Measurements from ENCODE around the gene MPP1.

GRCh38 chrX:154738011-154738738, 67.1 kb downstream of the MPP1 start:
- TF ChIP-seq, protein P1, sequence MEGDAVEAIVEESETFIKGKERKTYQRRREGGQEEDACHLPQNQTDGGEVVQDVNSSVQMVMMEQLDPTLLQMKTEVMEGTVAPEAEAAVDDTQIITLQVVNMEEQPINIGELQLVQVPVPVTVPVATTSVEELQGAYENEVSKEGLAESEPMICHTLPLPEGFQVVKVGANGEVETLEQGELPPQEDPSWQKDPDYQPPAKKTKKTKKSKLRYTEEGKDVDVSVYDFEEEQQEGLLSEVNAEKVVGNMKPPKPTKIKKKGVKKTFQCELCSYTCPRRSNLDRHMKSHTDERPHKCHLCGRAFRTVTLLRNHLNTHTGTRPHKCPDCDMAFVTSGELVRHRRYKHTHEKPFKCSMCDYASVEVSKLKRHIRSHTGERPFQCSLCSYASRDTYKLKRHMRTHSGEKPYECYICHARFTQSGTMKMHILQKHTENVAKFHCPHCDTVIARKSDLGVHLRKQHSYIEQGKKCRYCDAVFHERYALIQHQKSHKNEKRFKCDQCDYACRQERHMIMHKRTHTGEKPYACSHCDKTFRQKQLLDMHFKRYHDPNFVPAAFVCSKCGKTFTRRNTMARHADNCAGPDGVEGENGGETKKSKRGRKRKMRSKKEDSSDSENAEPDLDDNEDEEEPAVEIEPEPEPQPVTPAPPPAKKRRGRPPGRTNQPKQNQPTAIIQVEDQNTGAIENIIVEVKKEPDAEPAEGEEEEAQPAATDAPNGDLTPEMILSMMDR (conservative IDR thresholded peaks at IDR 0.05; ENCODE audit: low read length): no peak
- TF ChIP-seq EZH2phosphoT487 (IDR thresholded peaks at IDR 0.05; ENCODE audit: borderline replicate concordance, low read depth, low read length): no peak
